Activated CD8-positive, alpha-beta memory T cell treated with anti-CD3 and anti-CD28 coated beads, Interleukin-2, amount 50 U/mL, for 48 hours (primary cell): Measurements from ENCODE around the gene PGRMC2.
A peak's percentile ranks its signal among the peaks of the same experiment; 100 is the strongest.
"Not testable (repeated sequence)": the region's sequence is repeated elsewhere in the genome, so short reads cannot be mapped to it uniquely, and the experiment has no call there.

Experiments used
- DNase-seq: peaks from one replicate; pipeline ENCODE4 v3.0.0-alpha.2; 2020

The PGRMC2 gene

DNA sequence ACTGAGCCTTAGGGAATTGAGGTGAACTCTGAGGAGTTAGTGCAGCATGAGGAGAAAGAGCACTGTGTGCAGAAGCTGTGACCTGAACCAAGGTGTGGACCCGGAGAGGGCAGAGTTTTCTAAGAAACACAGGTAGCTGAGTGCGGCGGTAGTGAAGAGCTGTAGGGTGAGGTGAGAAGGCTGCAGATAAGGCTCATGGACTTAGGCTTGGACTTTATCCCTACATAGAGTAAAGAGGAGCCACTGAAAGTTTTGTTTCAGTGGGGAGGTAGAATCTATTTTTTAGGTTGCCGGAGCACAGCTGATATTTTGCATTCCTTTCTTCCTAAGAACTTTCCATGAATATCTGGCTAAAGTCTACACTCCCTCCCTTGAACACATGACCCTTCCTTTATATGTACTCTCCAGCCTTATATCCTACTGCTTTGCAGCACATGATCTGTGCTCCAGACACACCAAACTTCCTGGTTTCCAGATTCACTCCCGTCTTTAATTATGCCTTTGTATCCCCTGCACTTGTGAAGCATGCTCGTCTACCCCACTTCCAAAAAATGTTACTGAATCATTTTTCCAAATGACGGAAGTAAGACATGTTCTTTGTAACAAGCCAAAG is 10.6 kb upstream of the PGRMC2 start:
- DNase-seq = no peak

DNA sequence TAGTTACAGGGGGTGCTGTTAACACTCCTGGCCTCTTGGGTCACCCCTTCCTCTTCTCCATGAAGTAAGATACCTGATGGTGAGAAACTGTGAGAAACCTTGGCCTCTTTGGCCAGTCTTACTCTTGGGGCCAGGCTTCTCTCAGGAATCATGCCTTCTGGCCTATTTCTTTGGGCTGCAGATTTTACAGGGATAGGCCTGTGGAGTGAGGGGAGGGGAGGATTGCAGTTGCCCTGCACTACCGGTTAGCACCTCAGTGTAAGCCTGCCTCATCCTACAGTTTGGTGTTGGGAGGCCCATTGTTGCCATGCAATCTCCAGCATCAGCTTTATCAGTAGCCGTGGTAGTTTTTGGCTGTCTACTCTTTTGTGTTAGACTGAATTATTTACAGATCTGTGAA is 7.6 kb upstream of the PGRMC2 start:
- DNase-seq = no peak

- no peak for DNase-seq
Measured at GRCh38 chr4:128294464-128294863, 6.9 kb upstream of the PGRMC2 start.

GRCh38 chr4:128292349-128292748 is 4.7 kb upstream of the PGRMC2 start:
- DNase-seq = no peak

DNA sequence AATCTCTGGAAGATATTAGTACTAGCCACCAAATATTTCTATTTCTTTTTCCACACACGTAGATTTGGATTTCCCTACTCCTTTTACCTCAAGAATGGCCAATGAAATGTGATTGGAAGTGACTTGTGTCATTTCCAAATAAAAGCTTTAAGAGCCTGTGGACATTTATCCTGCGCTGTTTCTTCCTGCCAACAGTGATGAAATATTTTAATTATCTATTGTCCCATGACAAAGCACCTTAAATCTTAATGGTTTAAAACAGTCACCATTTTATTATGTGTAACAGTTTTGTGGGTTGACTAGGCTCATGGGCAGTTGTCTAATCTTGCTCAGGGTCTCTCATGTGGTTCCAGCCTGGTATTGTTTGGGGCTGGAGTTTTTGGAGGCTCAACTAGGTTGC is 3.5 kb upstream of the PGRMC2 start:
- DNase-seq = no peak

- no peak for DNase-seq
Measured at GRCh38 chr4:128290526-128290925, 2.9 kb upstream of the PGRMC2 start.

DNA sequence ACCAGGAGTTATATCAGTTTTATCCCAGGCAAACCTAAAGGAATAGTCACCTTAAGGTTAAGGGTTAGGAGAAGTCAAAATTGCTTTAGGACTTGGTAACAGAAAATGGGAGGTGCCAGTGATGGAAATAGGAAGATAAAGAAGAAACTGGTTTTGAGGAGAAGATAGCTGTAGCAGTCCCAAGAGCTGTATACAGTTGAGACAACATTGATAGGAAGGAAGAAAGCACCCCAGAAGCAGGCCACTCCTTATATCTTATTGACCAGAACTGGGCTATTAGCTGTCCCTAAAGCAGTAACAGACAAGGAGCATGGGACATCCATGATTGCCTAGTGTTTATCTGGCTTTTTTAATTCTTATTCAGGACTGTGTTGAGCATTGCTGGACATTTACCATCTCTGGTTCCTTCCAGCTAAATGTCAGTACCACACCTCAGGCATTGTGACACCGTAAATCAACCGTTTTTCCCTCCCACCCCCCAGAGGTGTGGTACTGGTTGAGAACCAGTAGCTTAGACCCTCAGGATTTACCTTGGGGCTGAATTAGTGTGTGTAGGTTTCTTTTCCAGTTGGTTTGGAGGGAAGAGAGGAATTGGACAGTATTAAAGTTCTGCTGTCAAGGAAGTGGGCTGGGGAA is 2.0 kb upstream of the PGRMC2 start:
- DNase-seq = no peak

DNA sequence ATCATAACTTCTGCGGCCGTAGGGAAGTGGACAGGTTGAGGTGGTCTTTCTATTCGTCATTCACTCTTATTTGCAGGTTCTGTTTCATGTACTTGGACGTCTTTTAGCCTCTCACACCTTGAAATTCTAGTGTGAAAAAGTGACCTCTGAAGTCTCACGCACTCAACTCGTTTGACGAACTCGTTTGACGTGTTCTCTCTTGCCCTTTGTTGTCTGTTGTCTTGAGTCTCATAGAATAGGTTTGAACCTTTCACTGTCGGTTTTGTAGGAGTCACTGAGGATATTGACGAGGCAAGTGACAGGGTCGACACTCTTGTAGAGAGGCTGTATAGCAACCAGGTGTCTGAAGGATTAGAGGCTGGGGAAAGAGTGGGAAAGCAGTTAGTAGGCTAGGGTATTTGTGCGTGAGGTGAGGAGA is 1.1 kb upstream of the PGRMC2 start:
- DNase-seq = no peak

DNA sequence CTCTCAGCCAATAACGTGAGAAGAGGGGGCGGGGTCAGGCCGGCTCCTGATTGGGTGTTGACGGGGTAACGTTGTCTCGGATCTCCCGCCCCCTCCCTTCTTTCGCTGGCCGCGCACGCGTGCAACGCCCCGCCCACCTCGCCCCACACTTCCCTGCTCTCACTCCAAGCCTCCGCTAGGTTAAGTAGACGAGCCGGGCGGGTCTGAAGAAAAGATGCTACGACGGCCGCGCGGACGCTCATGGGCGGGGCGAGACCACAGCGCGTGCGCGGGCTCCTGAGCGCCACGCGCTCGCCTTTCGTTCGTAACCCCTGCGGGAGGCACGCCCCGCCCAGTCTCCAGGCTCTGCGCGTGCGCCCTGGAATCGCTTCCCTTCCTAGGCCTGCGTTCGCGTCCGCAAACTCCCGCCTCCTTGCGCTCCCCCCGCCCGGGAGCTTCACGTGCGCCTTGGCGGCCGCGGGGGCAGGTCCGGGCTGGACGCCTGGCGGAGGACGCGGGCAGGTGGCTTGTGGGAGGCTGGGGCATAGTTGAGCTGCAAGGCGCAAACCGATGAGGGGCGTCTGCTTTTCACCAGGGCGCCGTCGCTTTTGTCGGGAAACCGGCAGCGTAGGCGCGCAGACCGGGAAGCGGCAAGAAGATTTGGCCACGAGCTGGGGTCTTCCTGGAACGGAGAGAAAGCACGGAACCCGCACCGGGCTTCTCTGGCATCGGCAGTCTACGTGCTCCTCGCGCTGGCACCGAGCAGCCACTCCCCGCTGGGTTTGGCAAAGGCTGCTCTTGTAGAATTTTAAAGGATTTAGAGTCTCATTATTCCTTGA is 467 bp upstream of the PGRMC2 start:
- DNase-seq = peak; percentile 98

DNA sequence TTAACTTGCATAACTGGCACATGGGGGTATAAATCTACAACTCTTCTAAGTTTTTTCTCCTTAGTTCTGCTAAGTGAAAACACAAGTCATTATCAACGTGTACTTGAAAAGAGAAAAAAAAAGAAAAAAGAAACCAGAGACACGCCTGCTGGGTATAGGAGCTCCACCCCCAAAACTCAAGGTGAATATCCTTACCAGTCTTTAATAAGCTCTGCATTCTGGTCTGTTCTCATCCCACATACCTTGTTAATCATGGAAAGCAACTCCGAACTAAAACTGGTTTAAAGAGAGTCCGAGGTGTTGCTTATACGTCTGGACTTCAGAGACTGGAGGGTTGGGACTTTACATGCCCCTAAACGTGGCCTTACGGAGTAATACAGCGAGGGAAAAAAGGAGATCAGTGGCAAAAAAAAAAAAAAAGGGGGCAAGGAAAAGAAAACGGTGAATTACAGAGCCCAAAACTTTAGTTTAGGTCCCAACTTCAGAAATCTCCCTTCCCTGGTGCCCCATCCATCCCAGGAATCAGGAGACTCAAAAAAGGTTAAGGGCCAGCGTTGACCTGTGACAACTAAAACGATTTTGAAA is 1.0 kb downstream of the PGRMC2 start:
- DNase-seq = no peak

DNA sequence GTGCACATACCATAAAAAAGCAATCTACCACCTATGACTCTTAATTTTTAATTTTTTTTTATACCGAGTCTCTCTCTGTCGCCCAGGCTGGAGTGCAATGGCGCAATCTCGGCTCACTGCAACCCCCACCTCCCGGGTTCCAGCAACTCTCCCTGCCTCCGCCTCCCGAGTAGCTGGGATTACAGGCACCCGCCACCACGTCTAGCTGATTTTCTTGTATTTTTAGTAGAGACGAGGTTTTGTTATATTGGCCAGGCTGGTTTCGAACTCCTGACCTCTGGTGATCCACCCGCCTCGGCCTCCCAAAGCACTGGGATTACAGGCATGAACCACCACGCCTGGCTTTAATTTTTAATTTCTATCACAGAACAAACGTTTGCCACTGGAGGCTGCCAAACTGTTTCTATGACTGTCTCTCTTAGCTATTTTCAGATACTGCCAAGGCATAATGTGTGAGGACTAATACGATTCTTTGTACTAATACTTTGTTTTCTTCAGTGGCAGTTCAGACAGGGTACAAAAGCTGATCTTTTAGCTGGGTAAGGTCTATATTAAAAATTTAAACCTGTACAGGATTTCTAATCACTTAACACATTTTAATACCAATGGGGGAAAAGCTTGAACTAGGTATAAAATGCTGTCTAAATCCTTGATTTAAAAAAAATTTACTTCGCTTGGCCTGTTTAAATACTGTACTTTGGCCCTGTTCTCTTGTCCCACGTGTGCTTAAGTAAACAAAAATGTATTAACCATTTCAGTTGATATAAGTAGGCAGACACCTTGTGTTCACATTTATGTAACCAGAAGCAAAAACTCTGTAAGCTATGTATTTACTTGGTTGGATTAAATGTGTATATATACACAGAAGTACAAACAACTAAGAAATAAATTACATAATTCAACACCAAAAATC is 2.3 kb downstream of the PGRMC2 start:
- no peak for DNase-seq

DNA sequence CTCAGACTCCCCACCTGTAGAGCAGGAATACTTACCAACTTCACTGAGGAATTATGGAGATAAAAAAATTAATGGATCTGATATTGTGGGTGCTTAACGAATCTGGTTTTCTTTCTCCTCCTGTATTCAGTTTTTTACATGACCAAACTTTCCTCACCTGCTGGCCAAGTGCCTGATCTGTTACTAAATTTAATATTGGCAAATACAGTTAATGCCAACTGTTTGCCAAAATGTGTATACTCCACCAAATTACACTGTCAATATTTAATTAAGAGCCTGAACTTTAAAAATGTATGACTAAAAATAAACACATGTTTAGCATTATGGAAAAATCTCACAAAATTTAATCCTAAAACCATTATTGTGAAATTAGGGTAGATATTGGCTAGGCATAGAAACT is 3.3 kb downstream of the PGRMC2 start:
- no peak for DNase-seq

DNA sequence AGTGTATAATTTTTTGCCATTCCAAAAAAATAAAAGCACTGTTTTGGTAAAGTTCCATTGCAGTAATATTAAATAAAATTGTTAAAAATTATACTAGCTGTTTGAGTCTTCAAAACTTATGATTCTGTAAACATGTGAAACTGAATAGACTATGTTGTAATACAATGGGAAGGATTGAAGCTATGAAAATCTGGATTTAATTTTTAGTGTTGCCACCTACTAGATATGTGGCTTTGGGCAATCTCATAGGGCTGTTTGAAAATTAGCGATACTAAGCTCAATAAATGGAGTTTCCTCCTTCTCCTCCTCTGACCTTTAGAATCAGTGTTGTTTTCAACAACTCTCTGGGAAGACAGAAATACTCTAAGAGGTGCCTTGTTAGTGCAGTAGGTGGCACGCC is 4.5 kb downstream of the PGRMC2 start:
- no peak for DNase-seq

DNA sequence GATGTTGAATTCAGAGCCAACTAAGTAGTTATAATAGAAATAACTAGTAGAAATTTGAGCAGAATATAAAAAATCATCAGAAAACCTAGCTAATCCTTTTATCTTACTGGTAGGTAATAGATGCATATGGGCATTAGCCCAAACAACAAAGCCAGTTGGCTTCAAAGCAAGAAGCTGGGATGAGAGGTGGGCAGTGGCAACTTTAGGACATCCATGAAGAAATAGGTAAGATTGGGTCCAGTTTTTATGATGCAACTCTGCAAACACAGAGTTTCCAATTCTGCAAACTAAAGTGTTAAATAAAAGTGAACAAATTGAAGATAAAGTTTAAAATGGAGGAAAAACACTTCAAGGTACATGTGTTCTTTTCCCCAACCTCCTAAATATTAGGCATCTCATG is 5.1 kb downstream of the PGRMC2 start:
- no peak for DNase-seq

GRCh38 chr4:128281354-128281753 is 6.3 kb downstream of the PGRMC2 start:
- DNase-seq = no peak

DNA sequence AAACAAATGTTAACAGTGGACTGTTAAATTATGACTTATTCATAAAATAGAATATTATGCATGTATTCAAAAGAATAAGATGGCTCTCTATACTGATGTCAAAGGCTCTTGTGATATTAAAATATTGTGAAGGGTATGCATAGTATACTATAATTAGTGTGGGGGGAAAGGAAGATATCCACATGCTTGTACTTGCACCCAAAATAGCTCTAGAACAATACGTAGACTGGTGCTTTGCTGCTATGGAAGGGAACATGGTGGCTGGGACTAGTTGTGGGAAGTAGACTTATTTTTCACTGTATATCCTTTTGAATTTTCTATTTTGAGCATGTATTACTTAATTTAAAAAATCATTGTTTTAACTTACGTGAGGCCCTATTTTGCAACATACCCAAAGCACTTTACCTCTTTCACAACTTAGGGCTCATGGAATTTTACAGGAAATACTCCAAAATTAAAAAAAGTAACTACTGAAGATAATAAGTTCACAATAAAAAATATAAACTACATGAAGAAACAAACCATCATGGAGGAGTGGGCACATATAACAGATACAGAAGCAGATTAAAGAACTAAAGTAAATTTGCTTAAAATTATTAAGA is 7.9 kb downstream of the PGRMC2 start:
- no peak for DNase-seq

DNA sequence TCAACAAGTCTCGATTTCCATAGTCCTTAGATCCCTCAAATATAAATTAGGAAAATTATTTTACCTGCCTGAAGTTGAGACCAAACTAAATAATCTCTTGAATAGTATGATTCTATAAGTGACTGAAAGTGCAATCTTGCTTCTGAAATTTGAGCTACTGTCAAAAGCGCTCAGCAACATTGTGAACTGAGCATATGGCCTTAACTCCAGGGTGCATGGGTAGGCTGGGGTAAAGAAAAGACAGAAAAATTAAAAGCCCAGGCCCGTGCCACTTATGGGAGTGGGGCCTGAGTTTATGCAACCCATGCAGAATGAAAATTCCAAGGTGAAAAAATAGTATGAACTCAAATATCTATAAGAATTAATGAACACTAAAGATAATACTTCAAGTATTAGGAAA is 9.8 kb downstream of the PGRMC2 start:
- DNase-seq = no peak

- DNase-seq = no peak
Measured at GRCh38 chr4:128275346-128275745, 12.3 kb downstream of the PGRMC2 start.

DNA sequence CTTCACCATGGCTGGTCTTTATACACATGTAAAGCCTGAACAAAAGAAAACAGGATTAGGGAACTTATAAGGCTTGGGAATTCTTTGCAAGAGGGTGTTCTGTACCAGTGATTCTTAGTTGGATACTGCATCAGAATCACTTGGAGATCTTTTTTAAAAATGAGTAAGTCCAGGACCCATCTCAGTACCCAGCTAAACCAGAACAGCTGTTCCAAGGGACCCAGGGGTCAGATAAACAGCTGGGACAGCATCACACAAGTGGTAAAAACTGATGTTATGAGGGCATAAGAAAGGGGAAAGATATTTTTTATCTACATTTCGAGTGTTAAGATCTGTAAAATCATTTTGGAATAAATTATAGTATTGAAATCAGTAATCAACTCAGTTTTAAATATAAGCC is 16.1 kb downstream of the PGRMC2 start:
- DNase-seq = no peak

DNA sequence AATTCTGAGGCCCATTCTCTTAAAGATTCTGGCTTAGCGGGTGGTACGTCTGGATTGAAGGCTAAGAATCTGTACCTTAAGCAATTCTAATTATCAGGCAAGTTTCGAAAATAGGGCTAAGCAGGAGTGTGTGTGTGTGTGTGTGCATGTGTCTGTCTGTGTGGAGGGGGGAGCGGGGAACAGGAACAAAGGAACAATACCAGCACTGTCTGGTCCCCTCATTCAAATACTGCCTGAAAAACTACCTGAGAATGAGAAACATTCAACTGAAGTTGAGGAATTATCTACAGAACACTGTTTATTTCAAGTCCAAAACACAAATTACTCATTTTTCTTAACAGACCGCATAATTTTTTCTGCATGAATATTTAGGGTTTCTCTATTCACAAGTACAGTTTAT is 18.6 kb downstream of the PGRMC2 start:
- no peak for DNase-seq

GRCh38 chr4:128267745-128268144 is 19.9 kb downstream of the PGRMC2 start:
- no peak for DNase-seq

- not testable (repeated sequence) for DNase-seq
Measured at GRCh38 chr4:128267171-128267570, 20.4 kb downstream of the PGRMC2 start.
